RPMI8226 (cell line): ENCODE data around the gene PCBD2.
"Not testable (repeated sequence)": the region's sequence is repeated elsewhere in the genome, so short reads cannot be mapped to it uniquely, and the experiment has no call there.

Experiments
- DNase-seq: peaks from one replicate; pipeline ENCODE4 v3.0.0-alpha.2; 2015

The PCBD2 gene

GRCh38 chr5:134964359-134965270, 59.7 kb downstream of the PCBD2 start:
- DNase-seq: no peak

GRCh38 chr5:134965271-134965825, 60.4 kb downstream of the PCBD2 start:
- no peak for DNase-seq

- no peak for DNase-seq
These were observed 62.7 kb downstream of the PCBD2 start, which contains the start of gene CATSPER3 for GRCh38 chr5:134967607-134968006. CATSPER3 (plus strand) TSS chr5:134967907; CDS start chr5:134967992, 85 bp downstream.

- DNase-seq: no peak
These were observed 63.1 kb downstream of the PCBD2 start for GRCh38 chr5:134968055-134968454.

- DNase-seq: no peak
These were observed 64.2 kb downstream of the PCBD2 start for GRCh38 chr5:134969166-134969565.

GRCh38 chr5:134975078-134975715, 70.3 kb downstream of the PCBD2 start:
- no peak for DNase-seq

GRCh38 chr5:134975843-134976242, 70.9 kb downstream of the PCBD2 start:
- DNase-seq: no peak

- DNase-seq: no peak
These were observed 71.9 kb downstream of the PCBD2 start for GRCh38 chr5:134976841-134977240.

GRCh38 chr5:134979416-134979815, 74.5 kb downstream of the PCBD2 start:
- DNase-seq: no peak

GRCh38 chr5:134982230-134982629, 77.3 kb downstream of the PCBD2 start:
- no peak for DNase-seq

- no peak for DNase-seq
These were observed 84.4 kb downstream of the PCBD2 start for GRCh38 chr5:134989266-134989830.

- DNase-seq: not testable (repeated sequence)
These were observed 85.3 kb downstream of the PCBD2 start for GRCh38 chr5:134990183-134990582.

- DNase-seq: no peak
These were observed 87.2 kb downstream of the PCBD2 start for GRCh38 chr5:134992148-134992547.

- no peak for DNase-seq
These were observed 88.2 kb downstream of the PCBD2 start for GRCh38 chr5:134993161-134993560.

- DNase-seq: peak; percentile 64
These were observed 89.7 kb downstream of the PCBD2 start for GRCh38 chr5:134994560-134995156.

GRCh38 chr5:134995850-134996402, 91.0 kb downstream of the PCBD2 start:
- DNase-seq: no peak

GRCh38 chr5:134997015-134997414, 92.1 kb downstream of the PCBD2 start:
- no peak for DNase-seq

- not testable (repeated sequence) for DNase-seq
These were observed 93.1 kb downstream of the PCBD2 start for GRCh38 chr5:134998068-134998467.

- DNase-seq: no peak
These were observed 99.4 kb downstream of the PCBD2 start for GRCh38 chr5:135004376-135004775.

GRCh38 chr5:135005076-135005475, 100.1 kb downstream of the PCBD2 start:
- DNase-seq: no peak

GRCh38 chr5:135007305-135007704, 102.4 kb downstream of the PCBD2 start:
- no peak for DNase-seq

GRCh38 chr5:135007749-135008363, 102.9 kb downstream of the PCBD2 start:
- DNase-seq: no peak
